HCT116 (cell line): ENCODE data around the gene ANKRD16. TPM values are rescaled to one million over a fixed set of nuclear protein-coding genes. Genes with fewer than 3 reads are reported as not detected.

Source experiments
- ATAC-seq: fragments of 200-7000 bp; cut with Tn5 transposase; 2 replicates; pipeline ENCODE4 v1.9.1; 2020; ENCODE audit warnings: mild to moderate bottlenecking, moderate library complexity
- BruUV-seq: library from RNA; stranded (reverse); fragments of 400-500 nt; replicated peaks from 2 replicates; lab custom pipeline; 2021; lab: Mats Ljungman, UMichigan
- CTCF ChIA-PET: fragments of 300-600 bp; sonication (Branson Sonifier 250); formaldehyde crosslinking; loops from one replicate; lab custom pipeline; 2021; ENCODE audit warnings: antibody characterized with exemption; lab: Charles Lee
- POLR2A ChIA-PET: fragments of 300-600, 350-600 bp; sonication (Branson Sonifier 250); formaldehyde crosslinking; loops from one replicate; lab custom pipeline; 2021; ENCODE audit warnings: antibody characterized with exemption; lab: Charles Lee
- RAD21 ChIA-PET, 2 experiments: fragments of 300-600 bp; sonication (Branson Sonifier 250); formaldehyde crosslinking; loops; one replicate each; lab custom pipeline; 2023; ENCODE audit warnings: low total read pairs in 2 of 2; ENCODE audit not compliant: uncharacterized antibody in 2 of 2, unreplicated experiment in 2 of 2, low non-redundant PET in 1 of 2; lab: Charles Lee
- DNase-seq: peaks from one replicate; pipeline ENCODE4 v3.0.0-alpha.2; 2010; ENCODE audit warnings: low read depth, low spot score
- H2AFZ ChIP-seq: fragments of 200-600 bp; shearing (Covaris generic), sonication (generic); 2 replicates; pipeline ENCODE4 v1.6.1; 2017; ENCODE audit warnings: low read depth, mixed run types, mixed read lengths, antibody characterized with exemption, low read length; ENCODE audit not compliant: poor library complexity, severe bottlenecking
- H3K27ac ChIP-seq: 2 replicates; pipeline ENCODE4 v1.5.1; 2012; ENCODE audit warnings: low read depth, low read length
- H3K27me3 ChIP-seq: fragments of 200-600 bp; sonication (generic); 2 replicates; pipeline ENCODE4 v1.6.1; 2016; ENCODE audit warnings: mixed run types, low read length, mixed read lengths; ENCODE audit not compliant: insufficient read depth
- H3K36me3 ChIP-seq, 2 experiments: fragments of 200-500 bp in 1 of 2; fragments of 200-600 bp in 1 of 2; sonication (Bioruptor generic) in 1 of 2; sonication (generic) in 1 of 2; 2 replicates each; pipeline versions ENCODE4 v1.5.1 to v1.6.1; 2014 to 2016; ENCODE audit warnings: low read length in 2 of 2, inconsistent platforms in 1 of 2, mixed read lengths in 1 of 2, mixed run types in 1 of 2; ENCODE audit not compliant: insufficient read depth in 2 of 2, control insufficient read depth in 1 of 2
- H3K4me1 ChIP-seq, 2 experiments: fragments of 200-600 bp in 1 of 2; sonication (generic) in 1 of 2; 2 replicates each; pipeline versions ENCODE4 v1.5.1 to v1.6.1; 2012 to 2017; ENCODE audit warnings: low read length in 2 of 2, inconsistent platforms in 1 of 2, mild to moderate bottlenecking in 1 of 2, mixed read lengths in 1 of 2, mixed run types in 1 of 2, moderate library complexity in 1 of 2; ENCODE audit not compliant: insufficient read depth in 2 of 2, control insufficient read depth in 1 of 2
- H3K4me2 ChIP-seq: fragments of 200-600 bp; sonication (generic); 2 replicates; pipeline ENCODE4 v1.6.1; 2017; ENCODE audit warnings: mixed run types, low read length, mixed read lengths
- H3K4me3 ChIP-seq, 2 experiments: fragments of 200-600 bp in 1 of 2; sonication (generic) in 1 of 2; replicated peaks in 1 of 2; 2 replicates each; pipeline ENCODE4 v1.5.1; 2011 to 2016; ENCODE audit warnings: low read length in 2 of 2, control low read depth in 1 of 2, low read depth in 1 of 2, mild to moderate bottlenecking in 1 of 2, mixed read lengths in 1 of 2, mixed run types in 1 of 2
- H3K79me2 ChIP-seq: fragments of 200-600 bp; sonication (generic); 2 replicates; pipeline ENCODE4 v1.6.1; 2017; ENCODE audit warnings: mild to moderate bottlenecking, mixed run types, low read length, moderate library complexity, mixed read lengths; ENCODE audit not compliant: insufficient read depth
- H3K9ac ChIP-seq: fragments of 200-600 bp; sonication (generic); 2 replicates; pipeline ENCODE4 v1.6.1; 2016; ENCODE audit warnings: low read length, mixed read lengths
- H3K9me2 ChIP-seq: fragments of 200-600 bp; sonication (generic), shearing (Covaris generic); 2 replicates; pipeline ENCODE4 v1.6.1; 2017; ENCODE audit warnings: mixed run types, mild to moderate bottlenecking, moderate library complexity; ENCODE audit not compliant: insufficient read depth
- H3K9me3 ChIP-seq, 2 experiments: fragments of 200-500 bp in 1 of 2; fragments of 200-600 bp in 1 of 2; sonication (Bioruptor generic) in 1 of 2; sonication (generic) in 1 of 2; 2 replicates each; pipeline ENCODE4 v1.6.1; 2014 to 2017; ENCODE audit warnings: low read length in 2 of 2, mixed read lengths in 2 of 2, inconsistent platforms in 1 of 2, low read depth in 1 of 2, mild to moderate bottlenecking in 1 of 2, mixed run types in 1 of 2, moderate library complexity in 1 of 2; ENCODE audit not compliant: control insufficient read depth in 1 of 2, insufficient read depth in 1 of 2
- H4K20me1 ChIP-seq: fragments of 200-600 bp; sonication (generic), shearing (Covaris generic); 2 replicates; pipeline ENCODE4 v1.6.1; 2017; ENCODE audit warnings: mixed run types, mild to moderate bottlenecking, moderate library complexity; ENCODE audit not compliant: insufficient read depth
- CBX3 ChIP-seq: IDR thresholded peaks from 2 replicates; pipeline ENCODE4 v1.6.1; 2012; ENCODE audit warnings: low read depth
- CEBPB ChIP-seq: IDR thresholded peaks from 2 replicates; pipeline ENCODE4 v1.6.1; 2012; ENCODE audit warnings: low read depth
- ELF1 ChIP-seq: IDR thresholded peaks from 2 replicates; pipeline ENCODE4 v1.6.1; 2012; ENCODE audit warnings: low read depth, borderline replicate concordance
- EZH2 ChIP-seq: fragments of 200-600 bp; sonication (generic); IDR thresholded peaks from 2 replicates; pipeline ENCODE4 v1.6.1; 2017; ENCODE audit warnings: antibody characterized with exemption, mixed run types
- EZH2phosphoT487 ChIP-seq: fragments of 200-600 bp; IDR thresholded peaks from 2 replicates; pipeline ENCODE4 v1.6.1; 2018; ENCODE audit warnings: antibody characterized with exemption, borderline replicate concordance
- JUND ChIP-seq: IDR thresholded peaks from 2 replicates; pipeline ENCODE4 v1.6.1; 2012
- POLR2AphosphoS5 ChIP-seq: IDR thresholded peaks from 2 replicates; pipeline ENCODE4 v1.6.1; 2011; ENCODE audit warnings: mild to moderate bottlenecking, low read depth, low read length, moderate library complexity
- SP1 ChIP-seq: IDR thresholded peaks from 2 replicates; pipeline ENCODE4 v1.6.1; 2012; ENCODE audit warnings: low read depth
- SRF ChIP-seq: IDR thresholded peaks from 2 replicates; pipeline ENCODE4 v1.6.1; 2012; ENCODE audit warnings: low read depth
- YY1 ChIP-seq: IDR thresholded peaks from 2 replicates; pipeline ENCODE4 v1.6.1; 2011; ENCODE audit warnings: low read length, low read depth, moderate library complexity, mild to moderate bottlenecking; ENCODE audit not compliant: insufficient replicate concordance; ENCODE audit errors: extremely low read depth
- ZFX ChIP-seq: fragments of 450-650 bp; IDR thresholded peaks from 2 replicates; pipeline ENCODE4 v1.6.1; 2017
- intact Hi-C: fragments of 100-400 bp; cut with micrococcal nuclease; formaldehyde crosslinking; loops from 2 replicates; pipeline ENCODE4 v1.10.0; 2022
- total RNA-seq: library from RNA; stranded (reverse); gene quantifications from one replicate; pipeline ENCODE4 v1.2.1, GENCODE V29; 2021; ENCODE audit not compliant: unreplicated experiment
- TF ChIP-seq, protein P1 (sequence below): IDR thresholded peaks from 2 replicates; pipeline ENCODE4 v1.6.1; 2012
- TF ChIP-seq, protein P2 (sequence below): IDR thresholded peaks from 2 replicates; pipeline ENCODE4 v1.6.1; 2011; ENCODE audit warnings: mild to moderate bottlenecking, low read length, moderate library complexity; ENCODE audit not compliant: insufficient replicate concordance; ENCODE audit errors: extremely low read depth
- TF ChIP-seq, protein P3 (sequence below): IDR thresholded peaks from 2 replicates; pipeline ENCODE4 v1.6.1; 2012
- TF ChIP-seq, protein P4 (sequence below), 3 experiments: fragments of 200-600 bp in 1 of 3; sonication (generic) in 1 of 3; IDR thresholded peaks in 2 of 3; conservative IDR thresholded peaks in 1 of 3; 2 replicates each; pipeline ENCODE4 v1.5.1; 2012 to 2017; ENCODE audit warnings: low read depth in 2 of 3, low read length in 2 of 3, antibody characterized with exemption in 1 of 3, borderline replicate concordance in 1 of 3, control low read depth in 1 of 3, mild to moderate bottlenecking in 1 of 3, mixed read lengths in 1 of 3, mixed run types in 1 of 3, moderate library complexity in 1 of 3; ENCODE audit not compliant: insufficient read depth in 1 of 3
- TF ChIP-seq, protein P5 (sequence below): IDR thresholded peaks from 2 replicates; pipeline ENCODE4 v1.6.1; 2012; ENCODE audit warnings: low read depth

Gene ANKRD16
- total RNA-seq, 1 experiment from 2014 or later = 9.4 TPM

DNA sequence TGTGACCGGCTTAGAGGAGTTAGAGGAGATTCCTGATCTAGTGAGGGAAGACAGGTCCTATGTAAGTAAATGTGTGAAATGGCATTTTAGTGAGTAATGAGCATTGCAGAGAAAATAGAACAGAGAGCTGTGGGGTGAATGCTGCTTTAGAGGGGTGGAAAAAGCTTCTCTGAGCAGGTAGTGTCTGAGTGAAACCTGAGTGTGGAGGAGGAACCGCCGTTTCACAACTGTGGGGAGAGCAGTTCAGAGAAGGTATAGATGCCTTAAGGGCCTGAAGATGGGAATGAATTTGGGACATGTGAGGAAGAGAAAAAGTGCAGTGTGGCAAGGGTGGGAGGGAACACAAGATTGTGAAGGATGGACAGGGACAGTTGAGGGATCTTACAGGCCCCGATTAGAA, 22.0 kb upstream of the ANKRD16 start:
- Histone ChIP-seq H3K9me2 (no peaks in the 10 kb centered on the region), H2AFZ (no peak overlapping the region), H3K36me3 (peaks cover 35 to 58% of the 10 kb centered on the region in 2 experiments; a peak in 3 of 4 replicates), H3K4me2 (no peak overlapping the region), H3K9me3 (no peaks in the 10 kb centered on the region), H3K27ac (no peak overlapping the region), H3K4me1 (no peaks in the 10 kb centered on the region), H3K4me3 (no peak overlapping the region), H3K79me2 (no peaks in the 10 kb centered on the region), H4K20me1 (no peaks in the 10 kb centered on the region), H3K9ac (no peak overlapping the region), H3K27me3 (no peaks in the 10 kb centered on the region)
- BruUV-seq = no TSS peak
- ChIA-PET RAD21 (no interaction called here), POLR2A (no interaction called here), CTCF (no interaction called here)
- DNase-seq = no peak
- no peak for ATAC-seq
- no peak for TF ChIP-seq EZH2phosphoT487
- TF ChIP-seq SRF = no peak
- TF ChIP-seq, protein P1, sequence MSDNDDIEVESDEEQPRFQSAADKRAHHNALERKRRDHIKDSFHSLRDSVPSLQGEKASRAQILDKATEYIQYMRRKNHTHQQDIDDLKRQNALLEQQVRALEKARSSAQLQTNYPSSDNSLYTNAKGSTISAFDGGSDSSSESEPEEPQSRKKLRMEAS = no peak
- TF ChIP-seq, protein P2, sequence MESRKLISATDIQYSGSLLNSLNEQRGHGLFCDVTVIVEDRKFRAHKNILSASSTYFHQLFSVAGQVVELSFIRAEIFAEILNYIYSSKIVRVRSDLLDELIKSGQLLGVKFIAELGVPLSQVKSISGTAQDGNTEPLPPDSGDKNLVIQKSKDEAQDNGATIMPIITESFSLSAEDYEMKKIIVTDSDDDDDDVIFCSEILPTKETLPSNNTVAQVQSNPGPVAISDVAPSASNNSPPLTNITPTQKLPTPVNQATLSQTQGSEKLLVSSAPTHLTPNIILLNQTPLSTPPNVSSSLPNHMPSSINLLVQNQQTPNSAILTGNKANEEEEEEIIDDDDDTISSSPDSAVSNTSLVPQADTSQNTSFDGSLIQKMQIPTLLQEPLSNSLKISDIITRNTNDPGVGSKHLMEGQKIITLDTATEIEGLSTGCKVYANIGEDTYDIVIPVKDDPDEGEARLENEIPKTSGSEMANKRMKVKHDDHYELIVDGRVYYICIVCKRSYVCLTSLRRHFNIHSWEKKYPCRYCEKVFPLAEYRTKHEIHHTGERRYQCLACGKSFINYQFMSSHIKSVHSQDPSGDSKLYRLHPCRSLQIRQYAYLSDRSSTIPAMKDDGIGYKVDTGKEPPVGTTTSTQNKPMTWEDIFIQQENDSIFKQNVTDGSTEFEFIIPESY = no peak
- TF ChIP-seq CBX3 = no peak
- TF ChIP-seq SP1 = no peak
- TF ChIP-seq CEBPB = no peak
- TF ChIP-seq JUND = no peak
- no peak for TF ChIP-seq ZFX
- no peak for TF ChIP-seq ELF1
- TF ChIP-seq, protein P3, sequence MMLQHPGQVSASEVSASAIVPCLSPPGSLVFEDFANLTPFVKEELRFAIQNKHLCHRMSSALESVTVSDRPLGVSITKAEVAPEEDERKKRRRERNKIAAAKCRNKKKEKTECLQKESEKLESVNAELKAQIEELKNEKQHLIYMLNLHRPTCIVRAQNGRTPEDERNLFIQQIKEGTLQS = no peak
- no peak for TF ChIP-seq POLR2AphosphoS5
- no peak for TF ChIP-seq YY1
- TF ChIP-seq EZH2 = no peak
- TF ChIP-seq, protein P4, sequence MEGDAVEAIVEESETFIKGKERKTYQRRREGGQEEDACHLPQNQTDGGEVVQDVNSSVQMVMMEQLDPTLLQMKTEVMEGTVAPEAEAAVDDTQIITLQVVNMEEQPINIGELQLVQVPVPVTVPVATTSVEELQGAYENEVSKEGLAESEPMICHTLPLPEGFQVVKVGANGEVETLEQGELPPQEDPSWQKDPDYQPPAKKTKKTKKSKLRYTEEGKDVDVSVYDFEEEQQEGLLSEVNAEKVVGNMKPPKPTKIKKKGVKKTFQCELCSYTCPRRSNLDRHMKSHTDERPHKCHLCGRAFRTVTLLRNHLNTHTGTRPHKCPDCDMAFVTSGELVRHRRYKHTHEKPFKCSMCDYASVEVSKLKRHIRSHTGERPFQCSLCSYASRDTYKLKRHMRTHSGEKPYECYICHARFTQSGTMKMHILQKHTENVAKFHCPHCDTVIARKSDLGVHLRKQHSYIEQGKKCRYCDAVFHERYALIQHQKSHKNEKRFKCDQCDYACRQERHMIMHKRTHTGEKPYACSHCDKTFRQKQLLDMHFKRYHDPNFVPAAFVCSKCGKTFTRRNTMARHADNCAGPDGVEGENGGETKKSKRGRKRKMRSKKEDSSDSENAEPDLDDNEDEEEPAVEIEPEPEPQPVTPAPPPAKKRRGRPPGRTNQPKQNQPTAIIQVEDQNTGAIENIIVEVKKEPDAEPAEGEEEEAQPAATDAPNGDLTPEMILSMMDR (IDR thresholded peaks at IDR 0.05 in 2 of 3, conservative IDR thresholded peaks at IDR 0.05 in 1 of 3; ENCODE audit: borderline replicate concordance in 1 of 3, insufficient read depth in 1 of 3, low read depth in 2 of 3, low read length in 2 of 3) = no peak
- TF ChIP-seq, protein P5, sequence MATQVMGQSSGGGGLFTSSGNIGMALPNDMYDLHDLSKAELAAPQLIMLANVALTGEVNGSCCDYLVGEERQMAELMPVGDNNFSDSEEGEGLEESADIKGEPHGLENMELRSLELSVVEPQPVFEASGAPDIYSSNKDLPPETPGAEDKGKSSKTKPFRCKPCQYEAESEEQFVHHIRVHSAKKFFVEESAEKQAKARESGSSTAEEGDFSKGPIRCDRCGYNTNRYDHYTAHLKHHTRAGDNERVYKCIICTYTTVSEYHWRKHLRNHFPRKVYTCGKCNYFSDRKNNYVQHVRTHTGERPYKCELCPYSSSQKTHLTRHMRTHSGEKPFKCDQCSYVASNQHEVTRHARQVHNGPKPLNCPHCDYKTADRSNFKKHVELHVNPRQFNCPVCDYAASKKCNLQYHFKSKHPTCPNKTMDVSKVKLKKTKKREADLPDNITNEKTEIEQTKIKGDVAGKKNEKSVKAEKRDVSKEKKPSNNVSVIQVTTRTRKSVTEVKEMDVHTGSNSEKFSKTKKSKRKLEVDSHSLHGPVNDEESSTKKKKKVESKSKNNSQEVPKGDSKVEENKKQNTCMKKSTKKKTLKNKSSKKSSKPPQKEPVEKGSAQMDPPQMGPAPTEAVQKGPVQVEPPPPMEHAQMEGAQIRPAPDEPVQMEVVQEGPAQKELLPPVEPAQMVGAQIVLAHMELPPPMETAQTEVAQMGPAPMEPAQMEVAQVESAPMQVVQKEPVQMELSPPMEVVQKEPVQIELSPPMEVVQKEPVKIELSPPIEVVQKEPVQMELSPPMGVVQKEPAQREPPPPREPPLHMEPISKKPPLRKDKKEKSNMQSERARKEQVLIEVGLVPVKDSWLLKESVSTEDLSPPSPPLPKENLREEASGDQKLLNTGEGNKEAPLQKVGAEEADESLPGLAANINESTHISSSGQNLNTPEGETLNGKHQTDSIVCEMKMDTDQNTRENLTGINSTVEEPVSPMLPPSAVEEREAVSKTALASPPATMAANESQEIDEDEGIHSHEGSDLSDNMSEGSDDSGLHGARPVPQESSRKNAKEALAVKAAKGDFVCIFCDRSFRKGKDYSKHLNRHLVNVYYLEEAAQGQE = no peak
- intact Hi-C loops = no loop called here
